Measurements from ENCODE around the gene SH2D1B. TPM values are rescaled to one million over a fixed set of nuclear protein-coding genes. Genes with fewer than 3 reads are reported as not detected.

Gene SH2D1B
- total RNA-seq, 1 experiment from 2014 or later = 0.04 TPM

DNA sequence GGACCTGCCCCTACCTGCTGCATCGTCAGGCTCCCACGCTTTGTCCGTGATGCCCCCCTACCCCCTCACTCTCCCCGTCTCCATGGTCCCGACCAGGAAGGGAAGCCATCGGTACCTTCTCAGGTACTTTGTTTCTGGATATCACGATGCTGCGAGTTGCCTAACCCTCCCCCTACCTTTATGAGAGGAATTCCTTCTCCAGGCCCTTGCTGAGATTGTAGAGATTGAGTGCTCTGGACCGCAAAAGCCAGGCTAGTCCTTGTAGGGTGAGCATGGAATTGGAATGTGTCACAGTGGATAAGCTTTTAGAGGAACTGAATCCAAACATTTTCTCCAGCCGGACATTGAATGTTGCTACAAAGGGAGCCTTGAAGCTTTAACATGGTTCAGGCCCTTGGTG lies 44.2 kb downstream of the SH2D1B start:
- H4K20me1 ChIP-seq (ENCODE audit: low read length) = no peaks in the 10 kb centered on the region
- no TSS peak for BruUV-seq (replicated peaks)
- no peak for DNase-seq
- CTCF ChIA-PET = no interaction called here
- H3K9me3 ChIP-seq (ENCODE audit: low read length) = no peaks in the 10 kb centered on the region
- H3K4me2 ChIP-seq (ENCODE audit: low read length) = no peak overlapping the region
- H3K27ac ChIP-seq (ENCODE audit: low read length) = no peak overlapping the region
- H3F3A ChIP-seq (ENCODE audit: low read length, unreplicated experiment) = no peaks in the 10 kb centered on the region
- no peak overlapping the region for H3K9ac ChIP-seq (ENCODE audit: low read length)
- H3K4me3 ChIP-seq (ENCODE audit: low read length) = no peak overlapping the region
- H3K27me3 ChIP-seq (ENCODE audit: low read length) = no peaks in the 10 kb centered on the region
- H3K4me1 ChIP-seq (ENCODE audit: insufficient read depth, low read length) = peaks cover 11% of the 10 kb centered on the region; the same call in 1 of the 2 replicates
- no peaks in the 10 kb centered on the region for H3K79me2 ChIP-seq (ENCODE audit: low read length)
- no peaks in the 10 kb centered on the region for H3K36me3 ChIP-seq (ENCODE audit: low read depth, low read length)
- no peaks in the 10 kb centered on the region for H3K9me2 ChIP-seq (replicated peaks; ENCODE audit: low read length)
- H2AFZ ChIP-seq (ENCODE audit: low read length) = no peak overlapping the region
- intact Hi-C loops (cut with micrococcal nuclease) = no loop called here
- TF ChIP-seq, protein P1, sequence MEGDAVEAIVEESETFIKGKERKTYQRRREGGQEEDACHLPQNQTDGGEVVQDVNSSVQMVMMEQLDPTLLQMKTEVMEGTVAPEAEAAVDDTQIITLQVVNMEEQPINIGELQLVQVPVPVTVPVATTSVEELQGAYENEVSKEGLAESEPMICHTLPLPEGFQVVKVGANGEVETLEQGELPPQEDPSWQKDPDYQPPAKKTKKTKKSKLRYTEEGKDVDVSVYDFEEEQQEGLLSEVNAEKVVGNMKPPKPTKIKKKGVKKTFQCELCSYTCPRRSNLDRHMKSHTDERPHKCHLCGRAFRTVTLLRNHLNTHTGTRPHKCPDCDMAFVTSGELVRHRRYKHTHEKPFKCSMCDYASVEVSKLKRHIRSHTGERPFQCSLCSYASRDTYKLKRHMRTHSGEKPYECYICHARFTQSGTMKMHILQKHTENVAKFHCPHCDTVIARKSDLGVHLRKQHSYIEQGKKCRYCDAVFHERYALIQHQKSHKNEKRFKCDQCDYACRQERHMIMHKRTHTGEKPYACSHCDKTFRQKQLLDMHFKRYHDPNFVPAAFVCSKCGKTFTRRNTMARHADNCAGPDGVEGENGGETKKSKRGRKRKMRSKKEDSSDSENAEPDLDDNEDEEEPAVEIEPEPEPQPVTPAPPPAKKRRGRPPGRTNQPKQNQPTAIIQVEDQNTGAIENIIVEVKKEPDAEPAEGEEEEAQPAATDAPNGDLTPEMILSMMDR (conservative IDR thresholded peaks at IDR 0.05; ENCODE audit: low read depth, low read length) = no peak
- TF ChIP-seq EZH2phosphoT487 (IDR thresholded peaks at IDR 0.05; ENCODE audit: borderline replicate concordance, low read length) = no peak
- no peak for TF ChIP-seq EZH2 (IDR thresholded peaks at IDR 0.05; ENCODE audit: low read length, unreplicated experiment)
- POLR2A ChIA-PET (ENCODE audit: unreplicated experiment) = no interaction called here
- no peak for ATAC-seq

DNA sequence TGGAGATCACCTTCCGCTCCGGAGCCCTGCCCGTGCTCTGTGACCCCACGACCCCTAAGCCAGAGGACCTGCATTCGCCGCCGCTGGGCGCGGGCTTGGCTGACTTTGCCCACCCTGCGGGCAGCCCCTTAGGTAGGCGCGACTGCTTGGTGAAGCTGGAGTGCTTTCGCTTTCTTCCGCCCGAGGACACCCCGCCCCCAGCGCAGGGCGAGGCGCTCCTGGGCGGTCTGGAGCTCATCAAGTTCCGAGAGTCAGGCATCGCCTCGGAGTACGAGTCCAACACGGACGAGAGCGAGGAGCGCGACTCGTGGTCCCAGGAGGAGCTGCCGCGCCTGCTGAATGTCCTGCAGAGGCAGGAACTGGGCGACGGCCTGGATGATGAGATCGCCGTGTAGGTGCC lies 44.9 kb downstream of the SH2D1B start:
- Histone ChIP-seq H4K20me1 (ENCODE audit: low read length) (no peaks in the 10 kb centered on the region), H3F3A (ENCODE audit: low read length, unreplicated experiment) (no peaks in the 10 kb centered on the region), H3K27ac (ENCODE audit: low read length) (no peak overlapping the region), H3K9me3 (ENCODE audit: low read length) (no peaks in the 10 kb centered on the region), H3K36me3 (ENCODE audit: low read depth, low read length) (no peaks in the 10 kb centered on the region), H3K4me3 (ENCODE audit: low read length) (no peak overlapping the region), H3K4me2 (ENCODE audit: low read length) (no peak overlapping the region), H3K9ac (ENCODE audit: low read length) (no peak overlapping the region), H2AFZ (ENCODE audit: low read length) (no peak overlapping the region), H3K27me3 (ENCODE audit: low read length) (no peaks in the 10 kb centered on the region), H3K9me2 (replicated peaks; ENCODE audit: low read length) (no peaks in the 10 kb centered on the region), H3K79me2 (ENCODE audit: low read length) (no peaks in the 10 kb centered on the region), H3K4me1 (ENCODE audit: insufficient read depth, low read length) (peaks cover 7% of the 10 kb centered on the region; the same call in 1 of the 2 replicates)
- ATAC-seq = no peak
- intact Hi-C loops (cut with micrococcal nuclease) = no loop called here
- no TSS peak for BruUV-seq (replicated peaks)
- no peak for DNase-seq
- ChIA-PET POLR2A (ENCODE audit: unreplicated experiment) (no interaction called here), CTCF (no interaction called here)
- no peak for TF ChIP-seq EZH2 (IDR thresholded peaks at IDR 0.05; ENCODE audit: low read length, unreplicated experiment)
- TF ChIP-seq EZH2phosphoT487 (IDR thresholded peaks at IDR 0.05; ENCODE audit: borderline replicate concordance, low read length) = no peak
- TF ChIP-seq, protein P1 (conservative IDR thresholded peaks at IDR 0.05; ENCODE audit: low read depth, low read length) = no peak

DNA sequence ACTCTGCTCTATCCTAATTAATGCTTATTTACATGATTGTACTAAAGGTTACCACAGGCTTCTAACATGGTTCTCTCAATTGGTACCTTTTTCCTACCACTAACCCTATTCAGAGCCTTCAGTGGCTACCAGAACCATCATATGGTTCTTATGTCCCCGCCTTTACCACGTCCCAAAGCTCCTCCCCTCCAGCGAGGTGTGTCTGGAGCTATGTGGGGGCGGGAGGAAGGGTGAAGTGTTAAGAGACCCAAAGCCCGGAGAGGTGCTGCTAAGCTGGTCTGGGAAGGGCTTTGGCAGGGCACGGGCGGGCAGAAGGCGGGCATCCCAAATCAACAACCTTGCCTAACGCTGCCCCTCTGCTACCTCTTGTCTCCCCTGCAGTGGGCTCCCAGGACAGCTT lies 45.3 kb downstream of the SH2D1B start:
- no TSS peak for BruUV-seq (replicated peaks)
- no peak overlapping the region for H3K9ac ChIP-seq (ENCODE audit: low read length)
- POLR2A ChIA-PET (ENCODE audit: unreplicated experiment) = no interaction called here

More for the DNA sequence above, 45.3 kb downstream of the SH2D1B start:
- Histone ChIP-seq H3K27me3 (ENCODE audit: low read length) (no peaks in the 10 kb centered on the region), H3K27ac (ENCODE audit: low read length) (no peak overlapping the region), H3K4me2 (ENCODE audit: low read length) (no peak overlapping the region), H3K79me2 (ENCODE audit: low read length) (no peaks in the 10 kb centered on the region), H3K9me3 (ENCODE audit: low read length) (no peaks in the 10 kb centered on the region), H3F3A (ENCODE audit: low read length, unreplicated experiment) (no peaks in the 10 kb centered on the region), H3K4me1 (ENCODE audit: insufficient read depth, low read length) (peaks cover 3% of the 10 kb centered on the region; the same call in 1 of the 2 replicates), H4K20me1 (ENCODE audit: low read length) (no peaks in the 10 kb centered on the region), H3K4me3 (ENCODE audit: low read length) (no peak overlapping the region), H2AFZ (ENCODE audit: low read length) (no peak overlapping the region), H3K36me3 (ENCODE audit: low read depth, low read length) (no peaks in the 10 kb centered on the region), H3K9me2 (replicated peaks; ENCODE audit: low read length) (no peaks in the 10 kb centered on the region)
- TF ChIP-seq EZH2 (IDR thresholded peaks at IDR 0.05; ENCODE audit: low read length, unreplicated experiment) (no peak), EZH2phosphoT487 (IDR thresholded peaks at IDR 0.05; ENCODE audit: borderline replicate concordance, low read length) (no peak)
- TF ChIP-seq, protein P1 (conservative IDR thresholded peaks at IDR 0.05; ENCODE audit: low read depth, low read length) = no peak
- intact Hi-C loops (cut with micrococcal nuclease) = no loop called here
- DNase-seq (no peak), ATAC-seq (no peak)
- CTCF ChIA-PET = no interaction called here
